ENCODE data around the gene SLC9A1. TPM values are rescaled to one million over a fixed set of nuclear protein-coding genes. Genes with fewer than 3 reads are reported as not detected.

SLC9A1 gene
- total RNA-seq, 1 donor from 2014 or later, result 20.5 TPM

DNA sequence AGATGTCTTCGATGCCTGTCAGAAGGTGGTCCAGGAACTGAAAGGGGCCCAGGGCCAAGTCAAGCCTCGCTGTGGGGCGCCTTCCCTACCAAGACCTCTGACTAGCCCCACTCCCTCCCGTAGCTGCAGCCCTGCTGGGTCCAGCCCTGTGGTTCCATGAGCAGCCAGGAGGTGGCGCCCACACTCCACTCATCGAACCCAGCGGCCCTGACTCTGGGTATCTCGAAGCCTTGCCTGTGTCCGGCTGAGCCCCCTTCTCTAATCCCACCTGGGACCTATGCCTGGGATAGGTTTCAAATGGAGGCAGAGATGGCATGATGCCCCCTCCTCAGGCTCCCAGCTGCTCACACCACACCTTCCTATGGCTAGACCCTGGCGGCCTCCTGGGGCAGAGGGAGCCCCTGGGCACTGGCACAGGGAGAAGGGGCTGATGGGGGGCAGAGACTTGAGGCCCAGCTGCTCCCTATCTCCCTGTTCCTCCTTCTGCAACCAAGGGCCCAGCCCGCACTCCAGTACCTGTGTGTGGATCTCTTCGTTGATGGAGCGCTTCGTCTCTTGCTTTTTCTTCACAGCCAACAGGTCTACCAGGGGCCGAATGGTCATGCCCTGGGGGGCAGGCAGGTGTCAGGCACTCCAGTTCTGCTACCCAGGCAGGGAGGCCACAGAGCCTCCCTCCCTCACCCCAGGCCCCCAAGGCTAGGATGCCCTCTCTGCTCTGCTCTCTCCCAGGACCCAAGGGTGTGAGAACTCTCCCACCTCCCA lies 52.0 kb downstream of the SLC9A1 start:
- no peak for DNase-seq (ENCODE audit: low read depth)

- DNase-seq (ENCODE audit: low read depth), result no peak
Measured at GRCh38 chr1:27102134-27102706, 52.7 kb downstream of the SLC9A1 start.

GRCh38 chr1:27101696-27102095 lies 53.2 kb downstream of the SLC9A1 start:
- DNase-seq (ENCODE audit: low read depth), result no peak

- DNase-seq (ENCODE audit: low read depth), result no peak
Measured at GRCh38 chr1:27101054-27101491, 53.9 kb downstream of the SLC9A1 start.

- DNase-seq (ENCODE audit: low read depth), result no peak
Measured at GRCh38 chr1:27100335-27101053, 54.4 kb downstream of the SLC9A1 start.

DNA sequence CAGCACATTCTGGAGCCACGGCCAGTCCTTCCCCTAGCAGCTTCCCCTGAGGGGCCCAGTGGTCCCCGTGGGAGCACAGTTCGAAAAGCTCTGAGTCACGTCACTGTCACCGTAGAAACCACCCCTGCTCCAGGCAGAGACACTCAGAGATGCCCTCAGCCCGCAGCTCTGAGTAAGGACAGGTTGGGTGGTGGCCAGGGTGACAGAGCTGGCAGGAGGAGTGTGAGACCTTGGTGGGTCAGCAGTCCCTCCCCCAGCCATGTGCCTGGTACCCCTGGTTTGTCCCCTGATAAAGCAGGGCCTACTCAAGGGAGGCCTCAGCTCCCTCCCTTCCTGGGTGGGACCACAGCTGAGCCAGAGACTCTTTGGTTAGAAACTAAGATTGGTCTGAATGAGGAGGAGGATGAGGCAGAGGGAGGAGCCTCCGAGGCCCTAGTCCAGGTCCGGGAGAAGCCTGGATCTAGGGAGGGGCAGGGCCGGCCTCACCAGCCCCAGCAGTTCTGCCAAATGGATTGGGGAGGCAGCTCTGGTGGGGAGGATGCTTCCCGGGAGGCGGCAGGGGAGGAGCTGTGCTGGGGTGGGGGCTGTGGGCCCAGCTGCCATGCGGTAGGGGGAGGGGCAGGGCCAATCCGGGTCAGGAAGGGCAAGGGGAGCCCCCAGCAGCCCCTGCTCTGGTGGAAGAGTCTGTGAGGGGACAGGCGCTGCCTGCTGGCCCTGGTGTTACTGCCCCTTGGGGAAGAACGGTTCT lies 55.2 kb downstream of the SLC9A1 start:
- DNase-seq (ENCODE audit: low read depth), result no peak

- no peak for DNase-seq (ENCODE audit: low read depth)
Measured at GRCh38 chr1:27099135-27099586, 55.8 kb downstream of the SLC9A1 start.

DNA sequence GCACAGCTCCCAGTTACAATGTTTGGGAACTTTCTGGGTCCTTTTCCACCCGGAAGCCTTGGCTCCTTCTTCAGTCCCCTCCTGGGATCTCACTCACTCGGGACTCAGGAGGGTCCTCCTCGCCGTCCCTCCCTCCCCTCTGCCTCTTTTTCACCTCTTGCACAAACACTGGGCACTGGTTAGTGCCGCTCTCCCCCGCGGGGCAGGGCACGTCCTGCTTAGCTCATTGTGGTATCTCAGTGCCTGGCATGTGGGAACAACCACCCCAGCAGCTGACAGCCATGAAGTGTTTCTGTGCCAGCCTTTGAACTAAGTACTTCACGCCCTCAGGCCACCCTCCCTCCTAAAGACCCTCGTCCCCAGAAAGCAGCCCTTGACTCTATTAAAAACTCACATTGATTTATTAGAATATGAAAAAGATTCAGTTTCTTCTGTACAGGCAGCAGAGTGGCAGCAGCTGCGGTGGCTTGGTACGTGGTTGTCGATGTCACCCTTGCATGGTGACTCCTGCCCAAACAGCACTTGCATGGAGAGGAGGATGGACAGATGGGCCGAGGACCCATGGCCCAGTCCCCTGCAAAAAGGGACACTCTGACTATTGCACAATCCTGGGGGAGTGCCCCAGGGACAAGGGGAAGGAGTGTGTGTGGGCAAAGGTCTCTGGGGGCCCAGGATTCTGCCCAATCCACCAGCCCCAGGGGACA lies 56.3 kb downstream of the SLC9A1 start:
- no peak for DNase-seq (ENCODE audit: low read depth)

- DNase-seq (ENCODE audit: low read depth), result peak; percentile 59
Measured at GRCh38 chr1:27097484-27097917, 57.4 kb downstream of the SLC9A1 start.

GRCh38 chr1:27095576-27095975 lies 59.3 kb downstream of the SLC9A1 start:
- no peak for DNase-seq (ENCODE audit: low read depth)

- no peak for DNase-seq (ENCODE audit: low read depth)
Measured at GRCh38 chr1:27092888-27093287, 62.0 kb downstream of the SLC9A1 start.

DNA sequence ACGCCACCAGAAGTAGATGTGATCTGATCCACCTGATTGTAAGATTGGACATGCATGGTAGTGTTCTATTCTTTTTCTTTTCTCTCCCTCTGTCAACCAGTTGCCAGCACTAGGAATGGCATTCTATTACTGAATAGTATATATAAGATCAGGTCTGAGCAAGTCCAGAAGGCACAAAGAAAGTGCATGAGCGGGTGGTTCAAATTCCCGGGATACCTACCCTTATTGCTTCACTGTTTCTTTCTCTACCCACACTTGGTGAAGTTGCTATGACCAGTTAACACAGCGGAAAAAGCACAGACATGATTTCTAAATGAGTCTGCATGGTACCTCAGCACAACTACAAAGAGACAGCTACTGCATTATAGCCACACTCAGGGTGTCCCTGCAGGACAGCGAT lies 64.0 kb downstream of the SLC9A1 start:
- DNase-seq (ENCODE audit: low read depth), result no peak

DNA sequence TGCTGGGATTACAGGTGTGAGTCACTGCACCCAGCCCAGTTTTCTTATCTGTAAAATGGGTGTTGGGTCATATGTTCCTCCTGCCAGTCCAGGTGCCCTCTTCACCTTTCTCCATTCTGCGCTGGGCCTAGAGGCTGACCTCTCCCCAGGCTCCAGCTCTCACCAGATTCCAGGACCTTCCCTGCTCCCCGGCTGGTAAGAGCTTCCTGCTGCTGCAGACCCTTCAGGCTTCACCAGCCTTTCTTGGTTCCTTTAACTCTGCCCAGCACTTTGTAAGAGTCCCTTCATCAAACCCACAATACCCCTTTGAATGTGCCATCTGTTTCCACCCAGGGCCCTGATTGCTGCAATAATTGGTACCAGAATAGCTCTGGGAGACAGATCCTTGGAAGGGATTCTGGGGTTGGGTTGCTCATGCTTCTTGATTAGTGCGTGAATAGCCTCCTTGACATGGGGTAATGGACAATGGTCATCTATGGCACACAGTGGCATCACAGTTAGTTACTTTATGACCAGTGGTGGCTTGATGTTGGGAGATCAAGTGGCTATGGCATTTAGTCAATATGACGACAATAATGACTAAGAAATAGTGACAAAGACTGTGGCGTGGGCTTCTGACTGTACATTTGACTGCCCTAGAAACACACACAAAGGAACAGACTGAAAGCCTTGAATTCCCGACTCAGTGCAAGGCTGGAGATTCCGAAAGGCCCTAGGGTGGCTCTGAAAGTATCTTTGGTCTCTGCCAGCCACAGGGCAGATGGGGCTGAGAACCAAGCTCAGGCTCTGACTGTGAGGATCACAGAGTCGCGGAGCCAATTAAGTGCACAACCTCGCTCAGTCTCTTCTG lies 67.3 kb downstream of the SLC9A1 start:
- no peak for DNase-seq (ENCODE audit: low read depth)

GRCh38 chr1:27086628-27087027 lies 68.3 kb downstream of the SLC9A1 start:
- no peak for DNase-seq (ENCODE audit: low read depth)

DNA sequence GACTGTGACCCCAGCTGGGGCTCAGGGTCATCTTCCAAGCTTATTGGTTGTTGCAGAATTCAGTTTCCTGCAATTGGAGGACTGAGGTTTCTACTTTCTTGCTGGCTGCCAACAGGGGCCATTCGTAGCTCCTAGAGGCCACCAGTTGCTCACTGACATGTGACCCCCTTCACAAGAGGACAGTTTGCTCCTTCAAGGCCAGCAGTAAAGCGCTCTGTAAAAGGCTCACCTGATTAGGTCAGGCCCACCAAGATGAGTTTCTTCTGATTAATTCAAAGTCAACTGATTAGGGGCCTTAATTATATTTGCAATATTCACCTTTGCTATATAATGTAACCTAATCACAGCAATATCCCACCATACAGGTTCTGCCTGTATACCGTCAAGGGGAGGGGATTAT lies 68.9 kb downstream of the SLC9A1 start:
- no peak for DNase-seq (ENCODE audit: low read depth)

GRCh38 chr1:27084107-27084506 lies 70.8 kb downstream of the SLC9A1 start:
- DNase-seq (ENCODE audit: low read depth), result no peak

DNA sequence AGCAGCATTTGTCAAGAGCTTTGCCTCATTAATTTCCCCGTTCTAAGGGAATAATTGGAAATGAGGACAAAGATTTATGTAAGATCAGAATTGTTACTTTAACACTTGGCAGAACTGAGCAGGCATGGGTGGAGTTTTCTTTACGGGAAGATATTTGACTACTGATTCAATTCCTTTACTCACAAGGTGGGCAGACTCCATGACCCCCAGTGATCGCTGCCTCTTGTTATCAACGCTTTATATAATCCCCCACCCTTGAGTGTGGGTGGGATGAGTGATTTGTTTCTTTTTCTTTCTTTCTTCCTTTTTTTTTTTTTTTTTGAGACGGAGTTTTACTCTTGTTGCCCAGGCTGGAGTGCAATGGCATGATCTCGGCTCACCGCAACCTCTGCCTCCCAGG lies 77.0 kb downstream of the SLC9A1 start:
- peak; percentile 23 for DNase-seq (ENCODE audit: low read depth)

GRCh38 chr1:27076803-27077202 lies 78.1 kb downstream of the SLC9A1 start:
- DNase-seq (ENCODE audit: low read depth), result no peak

- DNase-seq (ENCODE audit: low read depth), result no peak
Measured at GRCh38 chr1:27074175-27074780, 80.6 kb downstream of the SLC9A1 start.

GRCh38 chr1:27071049-27071416 lies 83.9 kb downstream of the SLC9A1 start:
- DNase-seq (ENCODE audit: low read depth), result peak; percentile 27
